GM12878 (cell line): Measurements from ENCODE around the gene KIAA1217. TPM values are rescaled to one million over a fixed set of nuclear protein-coding genes. Genes with fewer than 3 reads are reported as not detected.

Experiments
- ATAC-seq: fragments of 200-7000 bp; cut with Tn5 transposase; 3 replicates; pipeline ENCODE4 v1.9.1; 2020; ENCODE audit warnings: mild to moderate bottlenecking, moderate library complexity
- BruUV-seq: library from RNA; stranded (reverse); fragments of 400-500 nt; replicated peaks from 2 replicates; lab custom pipeline; 2021; lab: Mats Ljungman, UMichigan
- CTCF ChIA-PET: fragments of 300-600 bp; sonication (Branson Sonifier 250); formaldehyde crosslinking; extraction: SDS; loops from one replicate; lab custom pipeline; 2021; ENCODE audit warnings: inconsistent platforms; lab: Yijun Ruan, JAX
- POLR2A ChIA-PET: fragments of 350-600 bp; formaldehyde crosslinking; extraction: SDS; loops from one replicate; lab custom pipeline; 2021; ENCODE audit warnings: inconsistent platforms; lab: Charles Lee
- RAD21 ChIA-PET: fragments of 300-600 bp; sonication (Branson Sonifier 250); formaldehyde crosslinking; loops from one replicate; lab custom pipeline; 2023; ENCODE audit warnings: antibody characterized with exemption; ENCODE audit not compliant: unreplicated experiment; lab: Charles Lee
- SMC1A ChIA-PET: fragments of 300-600 bp; sonication (Branson Sonifier 250); formaldehyde crosslinking; loops from one replicate; lab custom pipeline; 2023; ENCODE audit not compliant: unreplicated experiment, uncharacterized antibody; lab: Charles Lee
- DNase-seq: peaks from one replicate; pipeline ENCODE4 v3.0.0-alpha.2; 2011; ENCODE audit warnings: low read depth, low spot score
- FAIRE-seq: peaks from 3 replicates; lab custom pipeline; 2011; peaks lifted over from hg19 to GRCh38; lab: Jason Lieb, UNC
- H2AFZ ChIP-seq: 2 replicates; pipeline ENCODE4 v1.6.0; 2011; ENCODE audit warnings: low read depth, low read length, control low read depth; ENCODE audit not compliant: control insufficient read depth
- H3K27ac ChIP-seq: 2 replicates; pipeline ENCODE4 v1.5.1; 2011; ENCODE audit warnings: control low read depth; ENCODE audit not compliant: control insufficient read depth, insufficient read depth
- H3K27me3 ChIP-seq, 2 experiments: replicated peaks in 1 of 2; 2 replicates each; pipeline versions ENCODE4 v1.6.0 to v1.6.1; 2011; ENCODE audit warnings: low read length in 1 of 2; ENCODE audit not compliant: control insufficient read depth in 2 of 2, insufficient read depth in 2 of 2
- H3K36me3 ChIP-seq, 2 experiments: 2 replicates each; pipeline ENCODE4 v1.5.1; 2011; ENCODE audit warnings: low read length in 1 of 2; ENCODE audit not compliant: control insufficient read depth in 2 of 2, insufficient read depth in 2 of 2
- H3K4me1 ChIP-seq: 2 replicates; pipeline ENCODE4 v1.6.1; 2011; ENCODE audit warnings: mild to moderate bottlenecking, low read length, moderate library complexity, mixed read lengths; ENCODE audit not compliant: control insufficient read depth, insufficient read depth
- H3K4me2 ChIP-seq: 2 replicates; pipeline ENCODE4 v1.6.0; 2011; ENCODE audit warnings: control low read depth; ENCODE audit not compliant: control insufficient read depth, insufficient read depth
- H3K4me3 ChIP-seq: fragments of 200-600 bp; sonication (generic); 2 replicates; pipeline ENCODE4 v1.5.1; 2016
- H3K79me2 ChIP-seq: 2 replicates; pipeline ENCODE4 v1.6.0; 2011; ENCODE audit warnings: low read length; ENCODE audit not compliant: control insufficient read depth, insufficient read depth
- H3K9ac ChIP-seq: 2 replicates; pipeline ENCODE4 v1.8.0; 2011; ENCODE audit warnings: low read length, control low read depth, mixed read lengths; ENCODE audit not compliant: control insufficient read depth, insufficient read depth
- H3K9me3 ChIP-seq: replicated peaks from 3 replicates; pipeline ENCODE4 v1.5.1; 2011; ENCODE audit warnings: mild to moderate bottlenecking, low read length; ENCODE audit not compliant: control insufficient read depth, insufficient read depth
- H4K20me1 ChIP-seq: 2 replicates; pipeline ENCODE4 v1.6.0; 2011; ENCODE audit not compliant: control insufficient read depth, insufficient read depth
- BHLHE40 ChIP-seq, 2 experiments: fragments of 450-650 bp in 1 of 2; IDR thresholded peaks; 2 replicates each; pipeline ENCODE4 v1.6.1; 2011 to 2017; ENCODE audit warnings: low read depth in 2 of 2, borderline replicate concordance in 1 of 2, improper control_type of control experiment in 1 of 2, low read length in 1 of 2, mild to moderate bottlenecking in 1 of 2
- BMI1 ChIP-seq: fragments of 450-650 bp; IDR thresholded peaks from 2 replicates; pipeline ENCODE4 v1.6.1; 2016; ENCODE audit warnings: mild to moderate bottlenecking, moderate library complexity, borderline replicate concordance
- CEBPB ChIP-seq, 2 experiments: fragments of 150-350 bp in 1 of 2; IDR thresholded peaks; 2 replicates each; pipeline ENCODE4 v1.6.1; 2012 to 2014; ENCODE audit warnings: low read depth in 2 of 2, low read length in 2 of 2, borderline replicate concordance in 1 of 2, inconsistent platforms in 1 of 2
- CHD2 ChIP-seq: IDR thresholded peaks from 2 replicates; pipeline ENCODE4 v1.6.1; 2011; ENCODE audit warnings: low read depth, low read length, improper control_type of control experiment, borderline replicate concordance
- EZH2 ChIP-seq: IDR thresholded peaks from 2 replicates; pipeline ENCODE4 v1.6.1; 2012; ENCODE audit warnings: low read depth, mild to moderate bottlenecking, control low read depth, inconsistent platforms, low read length, borderline replicate concordance; ENCODE audit not compliant: control insufficient read depth
- HDAC2 ChIP-seq: fragments of 200-600 bp; sonication (generic); IDR thresholded peaks from 2 replicates; pipeline ENCODE4 v1.6.1; 2017
- JUND ChIP-seq: IDR thresholded peaks from 2 replicates; pipeline ENCODE4 v1.6.1; 2012; ENCODE audit warnings: low read depth, mild to moderate bottlenecking, low read length, improper control_type of control experiment, moderate library complexity
- LARP7 ChIP-seq: fragments of 450-650 bp; IDR thresholded peaks from 2 replicates; pipeline ENCODE4 v1.6.1; 2017; ENCODE audit warnings: mild to moderate bottlenecking
- MTA2 ChIP-seq: fragments of 450-650 bp; IDR thresholded peaks from 2 replicates; pipeline ENCODE4 v1.6.1; 2016; ENCODE audit warnings: low read depth, mild to moderate bottlenecking, moderate library complexity
- NFXL1 ChIP-seq: fragments of 450-650 bp; IDR thresholded peaks from 2 replicates; pipeline ENCODE4 v1.6.1; 2017; ENCODE audit warnings: antibody characterized with exemption, mild to moderate bottlenecking, borderline replicate concordance
- NR2F1 ChIP-seq: fragments of 450-650 bp; conservative IDR thresholded peaks from 2 replicates; pipeline ENCODE4 v1.6.1; 2017; ENCODE audit warnings: mild to moderate bottlenecking
- PAX5 ChIP-seq: IDR thresholded peaks from 2 replicates; pipeline ENCODE4 v1.6.1; 2011; ENCODE audit warnings: low read depth, low read length, borderline replicate concordance
- RELB ChIP-seq: fragments of 450-650 bp; IDR thresholded peaks from 2 replicates; pipeline ENCODE4 v1.6.1; 2017; ENCODE audit warnings: low read depth, mild to moderate bottlenecking, moderate library complexity
- SMAD5 ChIP-seq: IDR thresholded peaks from 2 replicates; pipeline ENCODE4 v1.6.1; 2016; ENCODE audit warnings: antibody characterized with exemption, low read depth
- SMARCA5 ChIP-seq: fragments of 450-650 bp; IDR thresholded peaks from 2 replicates; pipeline ENCODE4 v1.6.1; 2017; ENCODE audit warnings: mild to moderate bottlenecking
- SMC3 ChIP-seq: IDR thresholded peaks from 2 replicates; pipeline ENCODE4 v1.6.1; 2011; ENCODE audit warnings: low read length, improper control_type of control experiment, borderline replicate concordance
- SREBF1 ChIP-seq: IDR thresholded peaks from 2 replicates; pipeline ENCODE4 v1.6.1; 2012; ENCODE audit warnings: mild to moderate bottlenecking, low read length
- SREBF2 ChIP-seq: IDR thresholded peaks from 2 replicates; pipeline ENCODE4 v1.6.1; 2012; ENCODE audit warnings: mild to moderate bottlenecking, low read length
- TAF1 ChIP-seq: IDR thresholded peaks from 2 replicates; pipeline ENCODE4 v1.6.1; 2011; ENCODE audit warnings: mild to moderate bottlenecking, low read depth, low read length, borderline replicate concordance
- USF2 ChIP-seq: IDR thresholded peaks from 2 replicates; pipeline ENCODE4 v1.6.1; 2011; ENCODE audit warnings: low read depth, low read length, improper control_type of control experiment, borderline replicate concordance
- ZNF274 ChIP-seq: IDR thresholded peaks from one replicate; pipeline ENCODE4 v1.8.0; 2011; ENCODE audit not compliant: insufficient read length, insufficient read depth
- ZSCAN29 ChIP-seq: fragments of 450-650 bp; IDR thresholded peaks from 2 replicates; pipeline ENCODE4 v1.6.1; 2017; ENCODE audit warnings: mild to moderate bottlenecking, moderate library complexity
- ZZZ3 ChIP-seq: IDR thresholded peaks from 2 replicates; pipeline ENCODE4 v1.6.1; 2011; ENCODE audit warnings: low read depth; ENCODE audit not compliant: control insufficient read depth, insufficient read length
- WGBS: methylation state at CpG from one replicate; pipeline ENCODE4 v1.1.6; 2016; ENCODE audit warnings: low lambda C conversion rate; ENCODE audit not compliant: insufficient replicate concordance, insufficient coverage; ENCODE audit errors: missing lambda C conversion rate; 5-methylcytosine and 5-hydroxymethylcytosine counted together
- in situ Hi-C: fragments of 300-500 bp; cut with MboI; formaldehyde crosslinking; loops from 9 replicates; pipeline ENCODE4 v1.14.3; 2018; ENCODE audit warnings: mixed read lengths
- intact Hi-C: fragments of 100-400 bp; cut with micrococcal nuclease; formaldehyde crosslinking; loops from one replicate; pipeline ENCODE4 v1.14.2; 2022; ENCODE audit not compliant: unreplicated experiment
- polyA plus RNA-seq, 11 experiments: library from polyadenylated mRNA; depleted of rRNA in 4 of 11; unstranded in 6 of 11; stranded (reverse) in 5 of 11; fragments of >200 nt; fragmentation: Nextera tagmentation in 4 of 11; fragmentation: Illumina TruSeq in 1 of 11; extraction: Ambion mirVana in 4 of 11; extraction: Trizol in 1 of 11; gene quantifications; 1 replicate in 1 of 11; 2 replicates in 10 of 11; pipeline versions ENCODE4 v1.2.1 to v1.2.3, GENCODE V29; 2011 to 2016; ENCODE audit warnings: inconsistent platforms in 2 of 11, missing spikeins in 2 of 11, low read depth in 1 of 11
- total RNA-seq, 4 experiments: library from RNA; depleted of rRNA in 3 of 4; stranded (reverse); fragments of >200 nt in 3 of 4; fragmentation: Illumina TruSeq in 1 of 4; extraction: Trizol in 1 of 4; gene quantifications; 2 replicates each; pipeline versions ENCODE4 v1.2.1 to v1.2.3, GENCODE V29; 2013 to 2021

The KIAA1217 gene
- total and polyA plus RNA-seq, 10 of the 15 experiments (the other 5 are each of a cell fraction or from before 2014, with no cell fraction given), result 0.57 to 3.8 (median 2.1) TPM

GRCh38 chr10:24223341-24223740, 14.4 kb downstream of the KIAA1217 start (continued):
- TF ChIP-seq NR2F1, result no peak
- no peak for TF ChIP-seq USF2
- TF ChIP-seq CEBPB (IDR thresholded peaks at IDR 0.05; ENCODE audit: borderline replicate concordance in 1 of 2, low read depth in 2 of 2, low read length in 2 of 2), result no peak
- no peak for TF ChIP-seq BMI1
- no peak for TF ChIP-seq JUND
- TF ChIP-seq ZNF274, result no peak

GRCh38 chr10:24223953-24224352, 15.0 kb downstream of the KIAA1217 start:
- Histone ChIP-seq H3K27me3 (no peaks in the 10 kb centered on the region), H3K4me2 (no peak overlapping the region), H3K4me3 (no peak overlapping the region), H2AFZ (no peak overlapping the region), H4K20me1 (no peaks in the 10 kb centered on the region), H3K79me2 (no peaks in the 10 kb centered on the region), H3K27ac (no peak overlapping the region), H3K4me1 (no peaks in the 10 kb centered on the region), H3K36me3 (no peaks in the 10 kb centered on the region), H3K9me3 (no peaks in the 10 kb centered on the region), H3K9ac (no peak overlapping the region)
- in situ Hi-C loops, result no loop called here
- no peak for DNase-seq
- no peak for FAIRE-seq
- WGBS, result 63% methylated on average over 3 of the region's 3 CpGs
- ChIA-PET SMC1A (no interaction called here), RAD21 (no interaction called here), POLR2A (no interaction called here), CTCF (interaction anchor here (0.7 to 0.9 kb wide), 4 partner anchors 10 to 222 kb away, joined by 3 to 4 read pairs (median 3); no protein-coding TSS in a partner anchor)
- no peak for ATAC-seq
- intact Hi-C loops, result no loop called here
- no TSS peak for BruUV-seq
- no peak for TF ChIP-seq NFXL1
- no peak for TF ChIP-seq TAF1
- TF ChIP-seq HDAC2, result no peak
- no peak for TF ChIP-seq SREBF1
- no peak for TF ChIP-seq USF2
- no peak for TF ChIP-seq ZSCAN29
- no peak for TF ChIP-seq JUND
- TF ChIP-seq PAX5, result no peak
- TF ChIP-seq RELB, result no peak
- no peak for TF ChIP-seq SMC3
- TF ChIP-seq SREBF2, result no peak
- TF ChIP-seq MTA2, result no peak
- no peak for TF ChIP-seq EZH2
- no peak for TF ChIP-seq CHD2
- no peak for TF ChIP-seq SMAD5
- TF ChIP-seq LARP7, result no peak
- no peak for TF ChIP-seq ZZZ3
- no peak for TF ChIP-seq BHLHE40 (IDR thresholded peaks at IDR 0.05; ENCODE audit: borderline replicate concordance in 1 of 2, low read depth in 2 of 2, low read length in 1 of 2)
- no peak for TF ChIP-seq SMARCA5
